GM12878 (cell line): ENCODE data around the gene GJD2.

Experiments used
- CEBPB ChIP-seq, 2 experiments: fragments of 150-350 bp in 1 of 2; IDR thresholded peaks; 2 replicates each; pipeline ENCODE4 v1.6.1; 2012 to 2014; ENCODE audit warnings: low read depth in 2 of 2, low read length in 2 of 2, borderline replicate concordance in 1 of 2, inconsistent platforms in 1 of 2
- CREM ChIP-seq: IDR thresholded peaks from 2 replicates; pipeline ENCODE4 v1.6.1; 2014; ENCODE audit warnings: antibody characterized with exemption, low read depth
- CTCF ChIP-seq, 3 experiments: IDR thresholded peaks in 2 of 3; conservative IDR thresholded peaks in 1 of 3; 2 replicates each; pipeline ENCODE4 v1.5.1; 2011; ENCODE audit warnings: low read depth in 3 of 3, low read length in 3 of 3, mild to moderate bottlenecking in 3 of 3, control low read depth in 2 of 3, moderate library complexity in 2 of 3, inconsistent platforms in 1 of 3, mixed read lengths in 1 of 3; ENCODE audit not compliant: control insufficient read depth in 2 of 3, insufficient read depth in 1 of 3; ENCODE audit errors: extremely low read depth in 1 of 3
- EP300 ChIP-seq, 2 experiments: fragments of 150-350 bp in 1 of 2; IDR thresholded peaks; 2 replicates each; pipeline ENCODE4 v1.6.1; 2011 to 2012; ENCODE audit warnings: low read depth in 2 of 2, low read length in 2 of 2, borderline replicate concordance in 1 of 2, improper control_type of control experiment in 1 of 2, inconsistent platforms in 1 of 2; ENCODE audit not compliant: control insufficient read depth in 1 of 2
- FOXK2 ChIP-seq: fragments of 450-650 bp; IDR thresholded peaks from 2 replicates; pipeline ENCODE4 v1.6.1; 2017; ENCODE audit warnings: mild to moderate bottlenecking, moderate library complexity
- MAX ChIP-seq: IDR thresholded peaks from 2 replicates; pipeline ENCODE4 v1.6.1; 2012; ENCODE audit warnings: low read depth, low read length, improper control_type of control experiment
- POLR2A ChIP-seq: IDR thresholded peaks from 2 replicates; pipeline ENCODE4 v1.6.1; 2011; ENCODE audit warnings: low read depth, mild to moderate bottlenecking, low read length
- SIN3A ChIP-seq: IDR thresholded peaks from 2 replicates; pipeline ENCODE4 v1.6.1; 2012; ENCODE audit warnings: low read depth, low read length, improper control_type of control experiment
- SUZ12 ChIP-seq: fragments of 200-600 bp; sonication (generic); IDR thresholded peaks from one replicate; pipeline ENCODE4 v1.6.1; 2018; ENCODE audit warnings: antibody characterized with exemption, mild to moderate bottlenecking; ENCODE audit not compliant: unreplicated experiment
- ZNF274 ChIP-seq: IDR thresholded peaks from one replicate; pipeline ENCODE4 v1.8.0; 2011; ENCODE audit not compliant: insufficient read length, insufficient read depth
- TF ChIP-seq, protein P1 (sequence below): IDR thresholded peaks from 2 replicates; pipeline ENCODE4 v1.6.1; 2012; ENCODE audit warnings: mild to moderate bottlenecking, low read depth, low read length

- TF ChIP-seq CTCF (IDR thresholded peaks at IDR 0.05 in 2 of 3, conservative IDR thresholded peaks at IDR 0.05 in 1 of 3; ENCODE audit: control insufficient read depth in 2 of 3, extremely low read depth in 1 of 3, insufficient read depth in 1 of 3, low read depth in 3 of 3, low read length in 3 of 3): no peak
- TF ChIP-seq ZNF274: no peak
- no peak for TF ChIP-seq EP300 (IDR thresholded peaks at IDR 0.05; ENCODE audit: borderline replicate concordance in 1 of 2, control insufficient read depth in 1 of 2, low read depth in 2 of 2, low read length in 2 of 2)
- TF ChIP-seq CREM: no peak
- TF ChIP-seq CEBPB (IDR thresholded peaks at IDR 0.05; ENCODE audit: borderline replicate concordance in 1 of 2, low read depth in 2 of 2, low read length in 2 of 2): no peak
- TF ChIP-seq FOXK2: no peak
- TF ChIP-seq SUZ12: no peak
- TF ChIP-seq POLR2A: no peak
- TF ChIP-seq, protein P1, sequence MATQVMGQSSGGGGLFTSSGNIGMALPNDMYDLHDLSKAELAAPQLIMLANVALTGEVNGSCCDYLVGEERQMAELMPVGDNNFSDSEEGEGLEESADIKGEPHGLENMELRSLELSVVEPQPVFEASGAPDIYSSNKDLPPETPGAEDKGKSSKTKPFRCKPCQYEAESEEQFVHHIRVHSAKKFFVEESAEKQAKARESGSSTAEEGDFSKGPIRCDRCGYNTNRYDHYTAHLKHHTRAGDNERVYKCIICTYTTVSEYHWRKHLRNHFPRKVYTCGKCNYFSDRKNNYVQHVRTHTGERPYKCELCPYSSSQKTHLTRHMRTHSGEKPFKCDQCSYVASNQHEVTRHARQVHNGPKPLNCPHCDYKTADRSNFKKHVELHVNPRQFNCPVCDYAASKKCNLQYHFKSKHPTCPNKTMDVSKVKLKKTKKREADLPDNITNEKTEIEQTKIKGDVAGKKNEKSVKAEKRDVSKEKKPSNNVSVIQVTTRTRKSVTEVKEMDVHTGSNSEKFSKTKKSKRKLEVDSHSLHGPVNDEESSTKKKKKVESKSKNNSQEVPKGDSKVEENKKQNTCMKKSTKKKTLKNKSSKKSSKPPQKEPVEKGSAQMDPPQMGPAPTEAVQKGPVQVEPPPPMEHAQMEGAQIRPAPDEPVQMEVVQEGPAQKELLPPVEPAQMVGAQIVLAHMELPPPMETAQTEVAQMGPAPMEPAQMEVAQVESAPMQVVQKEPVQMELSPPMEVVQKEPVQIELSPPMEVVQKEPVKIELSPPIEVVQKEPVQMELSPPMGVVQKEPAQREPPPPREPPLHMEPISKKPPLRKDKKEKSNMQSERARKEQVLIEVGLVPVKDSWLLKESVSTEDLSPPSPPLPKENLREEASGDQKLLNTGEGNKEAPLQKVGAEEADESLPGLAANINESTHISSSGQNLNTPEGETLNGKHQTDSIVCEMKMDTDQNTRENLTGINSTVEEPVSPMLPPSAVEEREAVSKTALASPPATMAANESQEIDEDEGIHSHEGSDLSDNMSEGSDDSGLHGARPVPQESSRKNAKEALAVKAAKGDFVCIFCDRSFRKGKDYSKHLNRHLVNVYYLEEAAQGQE: no peak
- TF ChIP-seq MAX: no peak
- no peak for TF ChIP-seq SIN3A
These were observed 35.1 kb downstream of the GJD2 start for GRCh38 chr15:34719695-34720094.
